A549 (cell line): ENCODE results near the gene STK33. TPM values are rescaled to one million over a fixed set of nuclear protein-coding genes. Genes with fewer than 3 reads are reported as not detected.

Experiments
- ATAC-seq, 2 experiments: fragments of 200-7000 bp in 1 of 2; fragments of >200 bp in 1 of 2; cut with Nextera tagmentation in 1 of 2; cut with Tn5 transposase in 1 of 2; 3 replicates each; pipeline versions ENCODE4 v1.8.0 to v1.9.1; 2018 to 2020; ENCODE audit warnings: mild to moderate bottlenecking in 1 of 2, moderate library complexity in 1 of 2
- CTCF ChIA-PET: fragments of 300-600 bp; sonication (Branson Sonifier 250); formaldehyde crosslinking; extraction: SDS; loops from one replicate; lab custom pipeline; 2021; ENCODE audit warnings: antibody characterized with exemption, inconsistent platforms; lab: Yijun Ruan, JAX
- POLR2A ChIA-PET: fragments of 350-600 bp; formaldehyde crosslinking; extraction: SDS; loops from one replicate; lab custom pipeline; 2021; ENCODE audit warnings: antibody characterized with exemption, inconsistent platforms; lab: Yijun Ruan, JAX
- DNase-seq, 2 experiments: peaks; one replicate each; pipeline versions ENCODE4 v3.0.0 to v3.0.0-alpha.2; 2011 to 2016; ENCODE audit warnings: low read depth in 1 of 2, low spot score in 1 of 2
- FAIRE-seq: peaks from 2 replicates; lab custom pipeline; 2011; peaks lifted over from hg19 to GRCh38; lab: Jason Lieb, UNC
- H3K27ac ChIP-seq, 2 experiments: fragments of >200 bp; sonication (Bioruptor Twin); formaldehyde crosslinking; 3 replicates each; pipeline ENCODE4 v1.5.1; 2016 to 2017
- H3K4me1 ChIP-seq: fragments of >200 bp; sonication (Bioruptor Twin); formaldehyde crosslinking; 3 replicates; pipeline ENCODE4 v1.6.1; 2016
- H3K4me2 ChIP-seq: fragments of >200 bp; sonication (Bioruptor Twin); formaldehyde crosslinking; 3 replicates; pipeline ENCODE4 v1.6.1; 2016
- H3K4me3 ChIP-seq: fragments of >200 bp; sonication (Bioruptor Twin); formaldehyde crosslinking; 3 replicates; pipeline ENCODE4 v1.5.1; 2016
- H3K9me3 ChIP-seq: fragments of >200 bp; sonication (Bioruptor Twin); formaldehyde crosslinking; 3 replicates; pipeline ENCODE4 v1.6.1; 2016
- BHLHE40 ChIP-seq: IDR thresholded peaks from 2 replicates; pipeline ENCODE4 v1.6.1; 2012; ENCODE audit warnings: low read depth, low read length, inconsistent platforms
- CBX2 ChIP-seq: fragments of 200-600 bp; sonication (generic); IDR thresholded peaks from 2 replicates; pipeline ENCODE4 v1.6.1; 2016; ENCODE audit warnings: low read depth, mild to moderate bottlenecking, borderline replicate concordance
- CHD4 ChIP-seq: fragments of 200-600 bp; sonication (generic); IDR thresholded peaks from 2 replicates; pipeline ENCODE4 v1.6.1; 2016; ENCODE audit warnings: antibody characterized with exemption, mild to moderate bottlenecking, borderline replicate concordance
- CTCF ChIP-seq: fragments of >200 bp; sonication (Bioruptor Twin); formaldehyde crosslinking; IDR thresholded peaks from 3 replicates; pipeline ENCODE4 v1.5.1; 2016
- EP300 ChIP-seq, 2 experiments: fragments of >200 bp; sonication (Bioruptor Twin); formaldehyde crosslinking; IDR thresholded peaks; 2 replicates in 1 of 2; 3 replicates in 1 of 2; pipeline ENCODE4 v1.6.1; 2016 to 2017
- FOXS1 ChIP-seq: fragments of 250-450 bp; sonication (Bioruptor Pico); IDR thresholded peaks from 2 replicates; pipeline ENCODE4 v1.5.0; 2020; ENCODE audit warnings: mild to moderate bottlenecking, moderate library complexity
- HEYL ChIP-seq: fragments of 250-450 bp; sonication (Bioruptor Pico); IDR thresholded peaks from 2 replicates; pipeline ENCODE4 v1.8.0; 2021; ENCODE audit warnings: mild to moderate bottlenecking, moderate library complexity
- JUNB ChIP-seq: fragments of >200 bp; sonication (Bioruptor Twin); formaldehyde crosslinking; IDR thresholded peaks from 2 replicates; pipeline ENCODE4 v1.6.1; 2016
- MAFK ChIP-seq: fragments of 450-650 bp; IDR thresholded peaks from 2 replicates; pipeline ENCODE4 v1.6.1; 2014; ENCODE audit not compliant: partially characterized antibody
- MYC ChIP-seq: IDR thresholded peaks from 2 replicates; pipeline ENCODE4 v1.6.1; 2012; ENCODE audit warnings: mild to moderate bottlenecking, inconsistent platforms, low read length, improper control_type of control experiment, borderline replicate concordance
- NFE2L2 ChIP-seq: fragments of 150-350 bp; conservative IDR thresholded peaks from 2 replicates; pipeline ENCODE4 v1.6.1; 2014; ENCODE audit warnings: low read length
- NR3C1 ChIP-seq: fragments of >200 bp; sonication (Bioruptor Twin); formaldehyde crosslinking; IDR thresholded peaks from 3 replicates; pipeline ENCODE4 v1.6.1; 2017
- PBX3 ChIP-seq: IDR thresholded peaks from 2 replicates; pipeline ENCODE4 v1.6.1; 2012
- PHF8 ChIP-seq: fragments of 200-600 bp; sonication (generic); IDR thresholded peaks from 2 replicates; pipeline ENCODE4 v1.6.1; 2016; ENCODE audit warnings: low read depth, mild to moderate bottlenecking, antibody characterized with exemption, moderate library complexity, borderline replicate concordance
- POLR2AphosphoS2 ChIP-seq: conservative IDR thresholded peaks from 2 replicates; pipeline ENCODE4 v1.6.1; 2012; ENCODE audit warnings: low read length, improper control_type of control experiment, inconsistent platforms
- RAD21 ChIP-seq, 2 experiments: fragments of >200 bp in 1 of 2; sonication (Bioruptor Twin) in 1 of 2; formaldehyde crosslinking in 1 of 2; IDR thresholded peaks in 1 of 2; conservative IDR thresholded peaks in 1 of 2; 2 replicates in 1 of 2; 3 replicates in 1 of 2; pipeline ENCODE4 v1.6.1; 2012 to 2018; ENCODE audit warnings: inconsistent platforms in 1 of 2
- RFX5 ChIP-seq: fragments of 450-650 bp; IDR thresholded peaks from 2 replicates; pipeline ENCODE4 v1.7.1; 2014; ENCODE audit warnings: antibody characterized with exemption, mild to moderate bottlenecking, moderate library complexity
- TFCP2L1 ChIP-seq: fragments of 250-450 bp; sonication (Bioruptor Pico); IDR thresholded peaks from 2 replicates; pipeline ENCODE4 v1.5.0; 2021; ENCODE audit warnings: mild to moderate bottlenecking
- ZC3H11A ChIP-seq: fragments of 450-650 bp; IDR thresholded peaks from 2 replicates; pipeline ENCODE4 v1.6.1; 2014; ENCODE audit warnings: antibody characterized with exemption, mild to moderate bottlenecking
- ZFP36 ChIP-seq: fragments of 450-650 bp; IDR thresholded peaks from 2 replicates; pipeline ENCODE4 v1.6.1; 2014; ENCODE audit warnings: borderline replicate concordance; ENCODE audit not compliant: partially characterized antibody
- WGBS: methylation state at CpG from one replicate; pipeline ENCODE4 v1.1.6; 2017; ENCODE audit errors: missing lambda C conversion rate; 5-methylcytosine and 5-hydroxymethylcytosine counted together
- polyA plus RNA-seq, 4 experiments: library from polyadenylated mRNA; depleted of rRNA in 3 of 4; stranded (reverse); fragments of >200 nt; fragmentation: RNase III in 1 of 4; extraction: RNeasy Plus Mini Kit Qiagen cat#74134 plus additional on column Dnase treatment in 1 of 4; gene quantifications; 2 replicates in 3 of 4; 3 replicates in 1 of 4; pipeline ENCODE4 v1.2.3, GENCODE V29; 2011 to 2017
- TF ChIP-seq, protein P1 (sequence below): fragments of 250-450 bp; sonication (Bioruptor Pico); IDR thresholded peaks from 2 replicates; pipeline ENCODE4 v1.5.0; 2020; ENCODE audit warnings: low read depth, mild to moderate bottlenecking, moderate library complexity
- TF ChIP-seq, protein P2 (sequence below): fragments of >200 bp; sonication (Bioruptor Twin); formaldehyde crosslinking; IDR thresholded peaks from 3 replicates; pipeline ENCODE4 v1.6.1; 2016
- TF ChIP-seq, protein P3 (sequence below): IDR thresholded peaks from 2 replicates; pipeline ENCODE4 v1.6.1; 2012

Gene STK33
- polyA plus RNA-seq, 2 of the 4 experiments (the other 2 are of a cell fraction): 5.2 to 5.8 TPM

DNA sequence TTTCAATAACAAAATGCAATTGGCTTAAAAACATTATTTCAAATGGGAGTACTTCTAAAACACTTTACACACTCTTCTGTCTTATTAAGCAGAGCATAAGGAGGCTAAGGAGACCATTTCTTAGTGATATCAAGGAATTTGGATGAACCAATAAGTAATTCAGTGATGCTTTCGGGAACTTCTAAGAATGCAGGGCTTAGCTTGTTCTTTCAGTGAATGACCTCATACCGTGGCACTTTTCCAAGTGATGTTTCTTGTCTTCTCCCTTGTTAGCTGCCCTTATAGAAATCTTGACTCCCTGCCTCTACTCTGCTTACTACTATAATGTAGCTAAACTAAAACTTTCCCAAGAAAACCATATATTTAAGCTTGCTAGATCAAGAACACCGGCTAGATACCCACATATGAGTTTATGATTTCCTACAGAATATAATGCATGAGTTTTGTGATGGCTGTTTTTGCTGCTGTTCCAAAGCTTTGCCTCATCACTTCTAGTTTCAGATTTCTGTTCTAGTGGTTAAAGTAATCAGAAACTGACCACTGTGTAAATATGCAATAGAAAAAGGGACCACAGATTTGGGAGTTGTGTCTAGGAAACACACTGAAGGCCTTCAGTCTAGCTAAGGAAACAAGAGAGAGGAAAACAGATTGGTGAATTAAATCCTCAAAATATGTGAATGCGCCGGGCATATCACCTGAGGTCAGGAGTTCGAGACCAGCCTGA, 37.5 kb upstream of the STK33 start:
- ATAC-seq (no peak), DNase-seq (no peak), FAIRE-seq (no peak)
- no peak overlapping the region for H3K27ac ChIP-seq
- POLR2A ChIA-PET: no interaction called here
- no peaks in the 10 kb centered on the region for H3K9me3 ChIP-seq
- WGBS: 87% methylated on average over 6 of the region's 6 CpGs
- TF ChIP-seq NFE2L2 (no peak), EP300 (IDR thresholded peaks at IDR 0.05) (no peak), TFCP2L1 (CRISPR knock-in tag) (no peak), CHD4 (no peak), MAFK (no peak), BHLHE40 (no peak), RFX5 (no peak), NR3C1 (no peak), PHF8 (no peak), POLR2AphosphoS2 (no peak), PBX3 (no peak), CTCF (no peak), RAD21 (conservative IDR thresholded peaks at IDR 0.05 in 1 of 2, IDR thresholded peaks at IDR 0.05 in 1 of 2) (no peak), MYC (no peak), ZC3H11A (no peak)
- TF ChIP-seq, protein P1, sequence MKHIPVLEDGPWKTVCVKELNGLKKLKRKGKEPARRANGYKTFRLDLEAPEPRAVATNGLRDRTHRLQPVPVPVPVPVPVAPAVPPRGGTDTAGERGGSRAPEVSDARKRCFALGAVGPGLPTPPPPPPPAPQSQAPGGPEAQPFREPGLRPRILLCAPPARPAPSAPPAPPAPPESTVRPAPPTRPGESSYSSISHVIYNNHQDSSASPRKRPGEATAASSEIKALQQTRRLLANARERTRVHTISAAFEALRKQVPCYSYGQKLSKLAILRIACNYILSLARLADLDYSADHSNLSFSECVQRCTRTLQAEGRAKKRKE (CRISPR knock-in tag): no peak
- H3K4me3 ChIP-seq: no peak overlapping the region
- CTCF ChIA-PET: interaction anchor here (1.1 to 1.7 kb wide), 4 partner anchors 8 to 328 kb away, joined by 3 to 4 read pairs (median 4); no protein-coding TSS in a partner anchor
- H3K4me1 ChIP-seq: peaks cover 7% of the 10 kb centered on the region; the same call in 1 of the 3 replicates
- H3K4me2 ChIP-seq: no peak overlapping the region

- no peaks in the 10 kb centered on the region for H3K9me3 ChIP-seq
- 90% methylated on average over 2 of the region's 2 CpGs for WGBS
- no peak overlapping the region for H3K4me3 ChIP-seq
- no peak overlapping the region for H3K4me2 ChIP-seq
- CTCF ChIA-PET: interaction anchor here (0.6 kb wide), 1 partner anchor 660 kb away, joined by 3 read pairs; no protein-coding TSS in a partner anchor
- ATAC-seq: no peak
- TF ChIP-seq, protein P2, sequence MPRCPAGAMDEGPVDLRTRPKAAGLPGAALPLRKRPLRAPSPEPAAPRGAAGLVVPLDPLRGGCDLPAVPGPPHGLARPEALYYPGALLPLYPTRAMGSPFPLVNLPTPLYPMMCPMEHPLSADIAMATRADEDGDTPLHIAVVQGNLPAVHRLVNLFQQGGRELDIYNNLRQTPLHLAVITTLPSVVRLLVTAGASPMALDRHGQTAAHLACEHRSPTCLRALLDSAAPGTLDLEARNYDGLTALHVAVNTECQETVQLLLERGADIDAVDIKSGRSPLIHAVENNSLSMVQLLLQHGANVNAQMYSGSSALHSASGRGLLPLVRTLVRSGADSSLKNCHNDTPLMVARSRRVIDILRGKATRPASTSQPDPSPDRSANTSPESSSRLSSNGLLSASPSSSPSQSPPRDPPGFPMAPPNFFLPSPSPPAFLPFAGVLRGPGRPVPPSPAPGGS: no peak
- TF ChIP-seq HEYL (CRISPR knock-in tag) (no peak), PBX3 (no peak), NR3C1 (no peak), BHLHE40 (no peak), JUNB (no peak), FOXS1 (CRISPR knock-in tag) (no peak), CBX2 (no peak), ZFP36 (no peak)
- TF ChIP-seq, protein P1 (CRISPR knock-in tag): no peak
- TF ChIP-seq, protein P3, sequence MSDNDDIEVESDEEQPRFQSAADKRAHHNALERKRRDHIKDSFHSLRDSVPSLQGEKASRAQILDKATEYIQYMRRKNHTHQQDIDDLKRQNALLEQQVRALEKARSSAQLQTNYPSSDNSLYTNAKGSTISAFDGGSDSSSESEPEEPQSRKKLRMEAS: no peak
- TF ChIP-seq, all 56 proteins: peak for 0
- Histone ChIP-seq H3K4me1 (no peaks in the 10 kb centered on the region), H3K27ac (no peak overlapping the region)
- no peak for FAIRE-seq
- DNase-seq: no peak
- POLR2A ChIA-PET: no interaction called here
Observed at GRCh38 chr11:8624698-8625097, 30.7 kb upstream of the STK33 start.
